ENCODE data around the gene RBM19.

RBM19 gene

DNA sequence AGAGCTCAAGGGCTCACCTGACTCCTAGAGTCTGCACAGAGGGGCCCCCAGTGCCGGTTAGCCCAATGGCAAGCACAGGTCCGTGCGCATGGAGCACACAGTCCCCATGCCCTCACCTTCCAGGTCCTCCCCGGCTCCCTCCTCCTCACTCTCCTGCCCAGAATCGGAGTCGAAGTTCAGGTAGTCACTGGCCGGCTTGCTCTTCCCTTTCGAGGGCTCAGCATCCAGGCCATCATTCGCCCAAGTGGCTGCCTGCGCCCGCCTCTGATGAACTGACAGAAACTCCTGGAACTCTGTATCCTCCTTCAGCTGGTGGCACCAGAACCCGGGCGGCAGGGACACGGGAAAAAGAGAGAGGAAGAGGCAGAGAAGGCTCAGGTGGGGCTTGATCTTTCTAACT is 7.0 kb downstream of the RBM19 start:
- TF ChIP-seq GABPA (IDR thresholded peaks at IDR 0.05; ENCODE audit: low read depth) (no peak), POLR2AphosphoS5 (IDR thresholded peaks at IDR 0.05; ENCODE audit: low read depth) (no peak), SPI1 (IDR thresholded peaks at IDR 0.05; ENCODE audit: borderline replicate concordance, low read depth) (no peak)
- TF ChIP-seq, protein P1, sequence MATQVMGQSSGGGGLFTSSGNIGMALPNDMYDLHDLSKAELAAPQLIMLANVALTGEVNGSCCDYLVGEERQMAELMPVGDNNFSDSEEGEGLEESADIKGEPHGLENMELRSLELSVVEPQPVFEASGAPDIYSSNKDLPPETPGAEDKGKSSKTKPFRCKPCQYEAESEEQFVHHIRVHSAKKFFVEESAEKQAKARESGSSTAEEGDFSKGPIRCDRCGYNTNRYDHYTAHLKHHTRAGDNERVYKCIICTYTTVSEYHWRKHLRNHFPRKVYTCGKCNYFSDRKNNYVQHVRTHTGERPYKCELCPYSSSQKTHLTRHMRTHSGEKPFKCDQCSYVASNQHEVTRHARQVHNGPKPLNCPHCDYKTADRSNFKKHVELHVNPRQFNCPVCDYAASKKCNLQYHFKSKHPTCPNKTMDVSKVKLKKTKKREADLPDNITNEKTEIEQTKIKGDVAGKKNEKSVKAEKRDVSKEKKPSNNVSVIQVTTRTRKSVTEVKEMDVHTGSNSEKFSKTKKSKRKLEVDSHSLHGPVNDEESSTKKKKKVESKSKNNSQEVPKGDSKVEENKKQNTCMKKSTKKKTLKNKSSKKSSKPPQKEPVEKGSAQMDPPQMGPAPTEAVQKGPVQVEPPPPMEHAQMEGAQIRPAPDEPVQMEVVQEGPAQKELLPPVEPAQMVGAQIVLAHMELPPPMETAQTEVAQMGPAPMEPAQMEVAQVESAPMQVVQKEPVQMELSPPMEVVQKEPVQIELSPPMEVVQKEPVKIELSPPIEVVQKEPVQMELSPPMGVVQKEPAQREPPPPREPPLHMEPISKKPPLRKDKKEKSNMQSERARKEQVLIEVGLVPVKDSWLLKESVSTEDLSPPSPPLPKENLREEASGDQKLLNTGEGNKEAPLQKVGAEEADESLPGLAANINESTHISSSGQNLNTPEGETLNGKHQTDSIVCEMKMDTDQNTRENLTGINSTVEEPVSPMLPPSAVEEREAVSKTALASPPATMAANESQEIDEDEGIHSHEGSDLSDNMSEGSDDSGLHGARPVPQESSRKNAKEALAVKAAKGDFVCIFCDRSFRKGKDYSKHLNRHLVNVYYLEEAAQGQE (IDR thresholded peaks at IDR 0.05; ENCODE audit: insufficient replicate concordance, low read depth) = no peak
- TF ChIP-seq, protein P2, sequence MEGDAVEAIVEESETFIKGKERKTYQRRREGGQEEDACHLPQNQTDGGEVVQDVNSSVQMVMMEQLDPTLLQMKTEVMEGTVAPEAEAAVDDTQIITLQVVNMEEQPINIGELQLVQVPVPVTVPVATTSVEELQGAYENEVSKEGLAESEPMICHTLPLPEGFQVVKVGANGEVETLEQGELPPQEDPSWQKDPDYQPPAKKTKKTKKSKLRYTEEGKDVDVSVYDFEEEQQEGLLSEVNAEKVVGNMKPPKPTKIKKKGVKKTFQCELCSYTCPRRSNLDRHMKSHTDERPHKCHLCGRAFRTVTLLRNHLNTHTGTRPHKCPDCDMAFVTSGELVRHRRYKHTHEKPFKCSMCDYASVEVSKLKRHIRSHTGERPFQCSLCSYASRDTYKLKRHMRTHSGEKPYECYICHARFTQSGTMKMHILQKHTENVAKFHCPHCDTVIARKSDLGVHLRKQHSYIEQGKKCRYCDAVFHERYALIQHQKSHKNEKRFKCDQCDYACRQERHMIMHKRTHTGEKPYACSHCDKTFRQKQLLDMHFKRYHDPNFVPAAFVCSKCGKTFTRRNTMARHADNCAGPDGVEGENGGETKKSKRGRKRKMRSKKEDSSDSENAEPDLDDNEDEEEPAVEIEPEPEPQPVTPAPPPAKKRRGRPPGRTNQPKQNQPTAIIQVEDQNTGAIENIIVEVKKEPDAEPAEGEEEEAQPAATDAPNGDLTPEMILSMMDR (IDR thresholded peaks at IDR 0.05; ENCODE audit: insufficient read depth, low read length) = no peak

DNA sequence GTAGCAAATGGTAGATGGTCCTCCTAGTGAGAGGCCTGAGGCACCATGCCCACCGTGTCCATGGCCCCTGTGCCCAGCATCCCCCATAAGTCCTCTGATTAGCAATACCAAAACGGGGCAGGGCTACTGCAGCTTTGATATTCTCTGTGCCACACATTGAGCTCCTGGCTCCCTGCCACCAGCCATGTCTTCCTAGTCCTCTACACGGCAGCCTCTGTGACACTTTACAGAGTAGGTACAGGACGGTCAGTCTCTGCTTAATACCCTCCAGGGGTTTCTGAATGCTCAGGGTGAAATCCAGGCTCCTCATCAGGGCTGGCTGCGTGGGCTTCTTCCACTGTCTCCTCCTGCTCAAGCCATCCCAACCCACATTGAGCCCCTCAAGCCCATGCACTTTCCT is 8.0 kb downstream of the RBM19 start:
- H3K27me3 ChIP-seq (ENCODE audit: insufficient read depth, poor library complexity, severe bottlenecking) = no peaks in the 10 kb centered on the region
- TF ChIP-seq, protein P1 (IDR thresholded peaks at IDR 0.05; ENCODE audit: insufficient replicate concordance, low read depth) = no peak
- TF ChIP-seq POLR2AphosphoS5 (IDR thresholded peaks at IDR 0.05; ENCODE audit: low read depth) (no peak), GABPA (IDR thresholded peaks at IDR 0.05; ENCODE audit: low read depth) (no peak), SPI1 (IDR thresholded peaks at IDR 0.05; ENCODE audit: borderline replicate concordance, low read depth) (no peak)
- TF ChIP-seq, protein P2 (IDR thresholded peaks at IDR 0.05; ENCODE audit: insufficient read depth, low read length) = no peak
- DNase-seq (ENCODE audit: low read depth in 1 of 2, low spot score in 1 of 2) = no peak

More for the DNA sequence above, 7.0 kb downstream of the RBM19 start:
- H3K27ac ChIP-seq (replicated peaks) = no peak overlapping the region
- no peaks in the 10 kb centered on the region for H3K27me3 ChIP-seq (ENCODE audit: insufficient read depth, poor library complexity, severe bottlenecking)
- no peak for DNase-seq (ENCODE audit: low read depth in 1 of 2, low spot score in 1 of 2)
- H3K4me3 ChIP-seq (replicated peaks; ENCODE audit: insufficient read depth, low read length) = no peak overlapping the region

DNA sequence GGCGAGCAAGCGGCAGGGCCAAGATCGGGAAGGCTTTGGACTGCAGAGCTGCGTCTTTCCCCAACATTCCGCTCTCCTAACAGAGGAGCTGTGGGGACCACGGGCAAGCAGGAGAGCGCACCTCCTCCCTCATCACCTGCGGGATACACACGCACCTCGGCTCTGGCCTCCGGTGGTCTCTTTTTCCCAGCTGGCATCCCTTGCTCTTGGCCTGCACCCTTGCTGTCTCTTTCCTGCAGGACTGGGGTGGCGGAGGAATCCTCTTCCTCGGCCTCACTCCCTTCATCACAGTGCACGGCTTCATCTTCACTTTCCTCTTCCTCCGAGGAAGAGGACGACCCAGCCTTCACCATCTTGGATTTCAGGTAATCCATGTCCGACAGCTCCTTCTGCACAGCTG is 8.5 kb downstream of the RBM19 start:
- DNase-seq (ENCODE audit: low read depth in 1 of 2, low spot score in 1 of 2) = no peak
- Histone ChIP-seq H3K27ac (replicated peaks) (no peak overlapping the region), H3K27me3 (ENCODE audit: insufficient read depth, poor library complexity, severe bottlenecking) (no peaks in the 10 kb centered on the region), H3K4me3 (replicated peaks; ENCODE audit: insufficient read depth, low read length) (no peak overlapping the region)
- TF ChIP-seq GABPA (IDR thresholded peaks at IDR 0.05; ENCODE audit: low read depth) = no peak
- TF ChIP-seq, protein P2 (IDR thresholded peaks at IDR 0.05; ENCODE audit: insufficient read depth, low read length) = no peak
- TF ChIP-seq POLR2AphosphoS5 (IDR thresholded peaks at IDR 0.05; ENCODE audit: low read depth) = no peak
- TF ChIP-seq SPI1 (IDR thresholded peaks at IDR 0.05; ENCODE audit: borderline replicate concordance, low read depth) = no peak
- TF ChIP-seq, protein P1 (IDR thresholded peaks at IDR 0.05; ENCODE audit: insufficient replicate concordance, low read depth) = no peak

More for the DNA sequence above, 8.0 kb downstream of the RBM19 start:
- no peak overlapping the region for H3K27ac ChIP-seq (replicated peaks)
- no peak overlapping the region for H3K4me3 ChIP-seq (replicated peaks; ENCODE audit: insufficient read depth, low read length)

Data from HL-60 (cell line).